HepG2 (cell line): ENCODE data around the gene PPP2R5C. TPM values are rescaled to one million over a fixed set of nuclear protein-coding genes. Genes with fewer than 3 reads are reported as not detected.
A peak's percentile ranks its signal among the peaks of the same experiment; 100 is the strongest.

Source experiments
- CREM ChIP-seq, 2 experiments: sonication (generic) in 1 of 2; formaldehyde crosslinking in 1 of 2; IDR thresholded peaks; 2 replicates each; pipeline versions ENCODE4 v1.4.0 to v1.6.1; 2016 to 2020; ENCODE audit warnings: antibody characterized with exemption in 1 of 2, mild to moderate bottlenecking in 1 of 2, missing genetic modification reagents in 1 of 2
- GABPB1 ChIP-seq: IDR thresholded peaks from 2 replicates; pipeline ENCODE4 v1.6.1; 2016; ENCODE audit warnings: mild to moderate bottlenecking, missing genetic modification reagents, moderate library complexity, missing compliant biosample characterization
- KDM2A ChIP-seq: sonication (generic); formaldehyde crosslinking; IDR thresholded peaks from 2 replicates; pipeline ENCODE4 v1.4.0; 2020; ENCODE audit warnings: low read depth, missing genetic modification reagents, borderline replicate concordance
- NPAS2 ChIP-seq: sonication (generic); formaldehyde crosslinking; IDR thresholded peaks from 2 replicates; pipeline ENCODE4 v1.8.0; 2022; ENCODE audit warnings: mild to moderate bottlenecking, missing genetic modification reagents, borderline replicate concordance
- PHF8 ChIP-seq: sonication (generic); formaldehyde crosslinking; IDR thresholded peaks from 2 replicates; pipeline ENCODE4 v1.5.0; 2020; ENCODE audit warnings: missing genetic modification reagents
- POLR2AphosphoS5 ChIP-seq: IDR thresholded peaks from 2 replicates; pipeline ENCODE4 v1.6.1; 2012; ENCODE audit warnings: low read depth, low read length
- RBM39 ChIP-seq: fragments of 200-400 bp; formaldehyde crosslinking; IDR thresholded peaks from one replicate; pipeline ENCODE4 v1.6.1; 2018; ENCODE audit warnings: antibody characterized with exemption, mild to moderate bottlenecking, low read depth, low read length; ENCODE audit not compliant: poor library complexity, severe bottlenecking
- RFX5 ChIP-seq: IDR thresholded peaks from 2 replicates; pipeline ENCODE4 v1.6.1; 2011; ENCODE audit warnings: low read depth, low read length, improper control_type of control experiment
- SIX4 ChIP-seq: sonication (generic); formaldehyde crosslinking; IDR thresholded peaks from 2 replicates; pipeline ENCODE4 v1.4.0; 2020; ENCODE audit warnings: missing genetic modification reagents
- SPEN ChIP-seq: sonication (generic); formaldehyde crosslinking; IDR thresholded peaks from 2 replicates; pipeline ENCODE4 v1.5.1; 2020; ENCODE audit warnings: low read depth, mild to moderate bottlenecking, missing genetic modification reagents
- STAG1 ChIP-seq: sonication (generic); formaldehyde crosslinking; IDR thresholded peaks from 2 replicates; pipeline ENCODE4 v1.4.0; 2020; ENCODE audit warnings: missing genetic modification reagents
- ZBTB38 ChIP-seq: sonication (generic); formaldehyde crosslinking; IDR thresholded peaks from 2 replicates; pipeline ENCODE4 v1.5.1; 2020; ENCODE audit warnings: mild to moderate bottlenecking, missing genetic modification reagents
- ZBTB7A ChIP-seq: sonication (generic); formaldehyde crosslinking; IDR thresholded peaks from 2 replicates; pipeline ENCODE4 v1.8.0; 2022; ENCODE audit warnings: mild to moderate bottlenecking, missing genetic modification reagents
- polyA plus RNA-seq, 8 experiments: library from polyadenylated mRNA; depleted of rRNA in 3 of 8; stranded (reverse) in 7 of 8; unstranded in 1 of 8; fragments of >200 nt; fragmentation: Illumina TruSeq in 4 of 8; extraction: Trizol in 4 of 8; gene quantifications; 2 replicates each; pipeline versions ENCODE4 v1.2.1 to v1.2.3, GENCODE V29; 2011 to 2016; ENCODE audit warnings: low read depth in 4 of 8, missing spikeins in 1 of 8, mixed read lengths in 1 of 8; ENCODE audit not compliant: insufficient read depth in 1 of 8
- total RNA-seq, 5 experiments: library from RNA; depleted of rRNA; stranded (reverse); fragments of >200 nt; fragmentation: Illumina TruSeq; extraction: Trizol; gene quantifications; 2 replicates each; pipeline ENCODE4 v1.2.3, GENCODE V29; 2016; ENCODE audit warnings: low read depth in 1 of 5
- TF ChIP-seq, protein P1 (sequence below): sonication (generic); formaldehyde crosslinking; IDR thresholded peaks from 2 replicates; pipeline ENCODE4 v1.4.0; 2020; ENCODE audit warnings: mild to moderate bottlenecking, missing genetic modification reagents
- TF ChIP-seq, protein P2 (sequence below): sonication (generic); formaldehyde crosslinking; IDR thresholded peaks from 2 replicates; pipeline ENCODE4 v1.4.0; 2020; ENCODE audit warnings: mild to moderate bottlenecking, missing genetic modification reagents
- TF ChIP-seq, protein P3 (sequence below): sonication (generic); formaldehyde crosslinking; IDR thresholded peaks from 2 replicates; pipeline ENCODE4 v1.4.0; 2020; ENCODE audit warnings: missing genetic modification reagents
- TF ChIP-seq, protein P4 (sequence below): sonication (generic); formaldehyde crosslinking; IDR thresholded peaks from 2 replicates; pipeline ENCODE4 v1.5.0; 2020; ENCODE audit warnings: mild to moderate bottlenecking, missing genetic modification reagents, moderate library complexity

The PPP2R5C gene
- total and polyA plus RNA-seq, 2 of the 13 experiments (the other 11 are each of a cell fraction or from before 2014, with no cell fraction given): 74.3 to 78.5 TPM

DNA sequence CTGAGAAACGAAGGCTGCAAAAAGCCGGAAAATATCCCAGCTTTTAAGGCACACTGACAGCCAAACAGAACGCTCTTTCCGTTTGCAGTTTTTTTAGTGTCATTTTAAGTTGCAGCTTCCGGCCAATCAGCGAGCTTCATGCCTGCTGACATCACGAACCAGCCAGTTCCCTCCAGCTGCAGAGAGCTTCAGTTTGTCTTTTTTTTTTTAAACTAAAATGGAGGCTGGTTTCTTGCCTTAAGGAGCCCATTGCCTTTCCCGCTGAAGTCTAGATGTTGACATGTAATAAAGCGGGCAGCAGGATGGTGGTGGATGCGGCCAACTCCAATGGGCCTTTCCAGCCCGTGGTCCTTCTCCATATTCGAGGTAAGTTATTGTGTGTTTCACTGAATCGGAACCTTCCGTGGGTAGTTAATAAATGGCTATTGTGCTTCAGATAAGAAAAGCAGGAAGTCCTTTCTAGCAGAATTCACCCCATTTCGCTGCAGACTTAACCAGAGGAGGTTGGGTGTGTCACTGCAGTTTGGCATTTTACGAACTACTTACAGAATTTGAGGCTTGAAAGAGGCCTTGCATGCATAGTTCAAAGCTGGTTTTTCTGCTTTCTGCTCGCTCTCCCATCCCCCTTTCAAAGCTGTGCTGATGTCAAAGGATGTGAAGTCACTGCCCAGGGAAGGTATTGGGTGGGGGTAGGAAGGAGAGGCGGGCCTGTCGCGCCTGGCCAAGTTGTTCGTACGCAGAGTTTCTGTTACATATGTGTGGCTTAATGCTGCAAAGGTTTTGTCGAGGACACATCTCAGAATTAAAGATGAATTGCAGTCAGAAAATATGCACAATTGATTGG lies 48.4 kb downstream of the PPP2R5C start (continued):
- TF ChIP-seq POLR2AphosphoS5 (peak; percentile 83), NPAS2 (CRISPR knock-in tag) (no peak), ZBTB38 (CRISPR knock-in tag) (no peak), PHF8 (CRISPR knock-in tag) (peak; percentile 79), RBM39 (no peak), RFX5 (peak; percentile 85), CREM (IDR thresholded peaks at IDR 0.05) (peak; percentile 86), CREM (CRISPR knock-in tag; IDR thresholded peaks at IDR 0.05) (no peak), SIX4 (no peak), GABPB1 (CRISPR knock-in tag) (peak; percentile 81), ZBTB7A (no peak), STAG1 (CRISPR knock-in tag) (no peak), SPEN (CRISPR knock-in tag) (peak; percentile 63; the same call in 1 of the 2 replicates), KDM2A (CRISPR knock-in tag) (no peak; the same call in 1 of the 2 replicates)
- TF ChIP-seq, protein P1, sequence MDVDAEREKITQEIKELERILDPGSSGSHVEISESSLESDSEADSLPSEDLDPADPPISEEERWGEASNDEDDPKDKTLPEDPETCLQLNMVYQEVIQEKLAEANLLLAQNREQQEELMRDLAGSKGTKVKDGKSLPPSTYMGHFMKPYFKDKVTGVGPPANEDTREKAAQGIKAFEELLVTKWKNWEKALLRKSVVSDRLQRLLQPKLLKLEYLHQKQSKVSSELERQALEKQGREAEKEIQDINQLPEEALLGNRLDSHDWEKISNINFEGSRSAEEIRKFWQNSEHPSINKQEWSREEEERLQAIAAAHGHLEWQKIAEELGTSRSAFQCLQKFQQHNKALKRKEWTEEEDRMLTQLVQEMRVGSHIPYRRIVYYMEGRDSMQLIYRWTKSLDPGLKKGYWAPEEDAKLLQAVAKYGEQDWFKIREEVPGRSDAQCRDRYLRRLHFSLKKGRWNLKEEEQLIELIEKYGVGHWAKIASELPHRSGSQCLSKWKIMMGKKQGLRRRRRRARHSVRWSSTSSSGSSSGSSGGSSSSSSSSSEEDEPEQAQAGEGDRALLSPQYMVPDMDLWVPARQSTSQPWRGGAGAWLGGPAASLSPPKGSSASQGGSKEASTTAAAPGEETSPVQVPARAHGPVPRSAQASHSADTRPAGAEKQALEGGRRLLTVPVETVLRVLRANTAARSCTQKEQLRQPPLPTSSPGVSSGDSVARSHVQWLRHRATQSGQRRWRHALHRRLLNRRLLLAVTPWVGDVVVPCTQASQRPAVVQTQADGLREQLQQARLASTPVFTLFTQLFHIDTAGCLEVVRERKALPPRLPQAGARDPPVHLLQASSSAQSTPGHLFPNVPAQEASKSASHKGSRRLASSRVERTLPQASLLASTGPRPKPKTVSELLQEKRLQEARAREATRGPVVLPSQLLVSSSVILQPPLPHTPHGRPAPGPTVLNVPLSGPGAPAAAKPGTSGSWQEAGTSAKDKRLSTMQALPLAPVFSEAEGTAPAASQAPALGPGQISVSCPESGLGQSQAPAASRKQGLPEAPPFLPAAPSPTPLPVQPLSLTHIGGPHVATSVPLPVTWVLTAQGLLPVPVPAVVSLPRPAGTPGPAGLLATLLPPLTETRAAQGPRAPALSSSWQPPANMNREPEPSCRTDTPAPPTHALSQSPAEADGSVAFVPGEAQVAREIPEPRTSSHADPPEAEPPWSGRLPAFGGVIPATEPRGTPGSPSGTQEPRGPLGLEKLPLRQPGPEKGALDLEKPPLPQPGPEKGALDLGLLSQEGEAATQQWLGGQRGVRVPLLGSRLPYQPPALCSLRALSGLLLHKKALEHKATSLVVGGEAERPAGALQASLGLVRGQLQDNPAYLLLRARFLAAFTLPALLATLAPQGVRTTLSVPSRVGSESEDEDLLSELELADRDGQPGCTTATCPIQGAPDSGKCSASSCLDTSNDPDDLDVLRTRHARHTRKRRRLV (CRISPR knock-in tag): no peak
- TF ChIP-seq, protein P2, sequence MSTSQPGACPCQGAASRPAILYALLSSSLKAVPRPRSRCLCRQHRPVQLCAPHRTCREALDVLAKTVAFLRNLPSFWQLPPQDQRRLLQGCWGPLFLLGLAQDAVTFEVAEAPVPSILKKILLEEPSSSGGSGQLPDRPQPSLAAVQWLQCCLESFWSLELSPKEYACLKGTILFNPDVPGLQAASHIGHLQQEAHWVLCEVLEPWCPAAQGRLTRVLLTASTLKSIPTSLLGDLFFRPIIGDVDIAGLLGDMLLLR: no peak
- TF ChIP-seq, protein P3, sequence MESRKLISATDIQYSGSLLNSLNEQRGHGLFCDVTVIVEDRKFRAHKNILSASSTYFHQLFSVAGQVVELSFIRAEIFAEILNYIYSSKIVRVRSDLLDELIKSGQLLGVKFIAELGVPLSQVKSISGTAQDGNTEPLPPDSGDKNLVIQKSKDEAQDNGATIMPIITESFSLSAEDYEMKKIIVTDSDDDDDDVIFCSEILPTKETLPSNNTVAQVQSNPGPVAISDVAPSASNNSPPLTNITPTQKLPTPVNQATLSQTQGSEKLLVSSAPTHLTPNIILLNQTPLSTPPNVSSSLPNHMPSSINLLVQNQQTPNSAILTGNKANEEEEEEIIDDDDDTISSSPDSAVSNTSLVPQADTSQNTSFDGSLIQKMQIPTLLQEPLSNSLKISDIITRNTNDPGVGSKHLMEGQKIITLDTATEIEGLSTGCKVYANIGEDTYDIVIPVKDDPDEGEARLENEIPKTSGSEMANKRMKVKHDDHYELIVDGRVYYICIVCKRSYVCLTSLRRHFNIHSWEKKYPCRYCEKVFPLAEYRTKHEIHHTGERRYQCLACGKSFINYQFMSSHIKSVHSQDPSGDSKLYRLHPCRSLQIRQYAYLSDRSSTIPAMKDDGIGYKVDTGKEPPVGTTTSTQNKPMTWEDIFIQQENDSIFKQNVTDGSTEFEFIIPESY (CRISPR knock-in tag): no peak
- TF ChIP-seq, protein P4, sequence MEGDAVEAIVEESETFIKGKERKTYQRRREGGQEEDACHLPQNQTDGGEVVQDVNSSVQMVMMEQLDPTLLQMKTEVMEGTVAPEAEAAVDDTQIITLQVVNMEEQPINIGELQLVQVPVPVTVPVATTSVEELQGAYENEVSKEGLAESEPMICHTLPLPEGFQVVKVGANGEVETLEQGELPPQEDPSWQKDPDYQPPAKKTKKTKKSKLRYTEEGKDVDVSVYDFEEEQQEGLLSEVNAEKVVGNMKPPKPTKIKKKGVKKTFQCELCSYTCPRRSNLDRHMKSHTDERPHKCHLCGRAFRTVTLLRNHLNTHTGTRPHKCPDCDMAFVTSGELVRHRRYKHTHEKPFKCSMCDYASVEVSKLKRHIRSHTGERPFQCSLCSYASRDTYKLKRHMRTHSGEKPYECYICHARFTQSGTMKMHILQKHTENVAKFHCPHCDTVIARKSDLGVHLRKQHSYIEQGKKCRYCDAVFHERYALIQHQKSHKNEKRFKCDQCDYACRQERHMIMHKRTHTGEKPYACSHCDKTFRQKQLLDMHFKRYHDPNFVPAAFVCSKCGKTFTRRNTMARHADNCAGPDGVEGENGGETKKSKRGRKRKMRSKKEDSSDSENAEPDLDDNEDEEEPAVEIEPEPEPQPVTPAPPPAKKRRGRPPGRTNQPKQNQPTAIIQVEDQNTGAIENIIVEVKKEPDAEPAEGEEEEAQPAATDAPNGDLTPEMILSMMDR (CRISPR knock-in tag): no peak
